HPDE6-E6E7 (cell line): Measurements from ENCODE around the gene OGDH.
"Not testable (repeated sequence)": the region's sequence is repeated elsewhere in the genome, so short reads cannot be mapped to it uniquely, and the experiment has no call there.

Experiments
- DNase-seq: peaks from one replicate; pipeline ENCODE4 v3.0.0; 2011; ENCODE audit warnings: missing footprints; ENCODE audit errors: extremely low spot score

The OGDH gene

GRCh38 chr7:44606341-44607140 lies at the start of gene OGDH:
Gene OGDH, plus strand, starts transcription at chr7:44606627. Its CDS starts 17,717 bp downstream, at chr7:44624344.
- DNase-seq = peak; percentile 98

- DNase-seq = no peak
These were observed 48.9 kb upstream of the OGDH start for GRCh38 chr7:44557485-44557884.

GRCh38 chr7:44559485-44559884 lies 46.9 kb upstream of the OGDH start:
- DNase-seq = no peak

GRCh38 chr7:44561481-44561880 lies 44.9 kb upstream of the OGDH start:
- no peak for DNase-seq

GRCh38 chr7:44561962-44562621 lies 44.3 kb upstream of the OGDH start:
- peak; percentile 69 for DNase-seq

- DNase-seq = not testable (repeated sequence)
These were observed 43.8 kb upstream of the OGDH start for GRCh38 chr7:44562622-44562962.

- DNase-seq = no peak
These were observed 43.2 kb upstream of the OGDH start for GRCh38 chr7:44563171-44563679.

GRCh38 chr7:44564606-44565005 lies 41.8 kb upstream of the OGDH start:
- DNase-seq = no peak

- DNase-seq = peak; percentile 54
These were observed 41.2 kb upstream of the OGDH start for GRCh38 chr7:44565097-44565794.

- DNase-seq = no peak
These were observed 40.5 kb upstream of the OGDH start for GRCh38 chr7:44565795-44566559.

- no peak for DNase-seq
These were observed 39.7 kb upstream of the OGDH start for GRCh38 chr7:44566680-44567079.

GRCh38 chr7:44567884-44568283 lies 38.5 kb upstream of the OGDH start:
- DNase-seq = no peak

GRCh38 chr7:44568771-44569560 lies 37.5 kb upstream of the OGDH start:
- no peak for DNase-seq

GRCh38 chr7:44569959-44570358 lies 36.5 kb upstream of the OGDH start:
- DNase-seq = no peak

- DNase-seq = no peak
These were observed 33.7 kb upstream of the OGDH start for GRCh38 chr7:44572771-44573170.

- DNase-seq = peak; percentile 85
These were observed 32.8 kb upstream of the OGDH start, which contains the start of gene DDX56 for GRCh38 chr7:44573464-44574286. Gene DDX56, minus strand, starts transcription at chr7:44573908. Its CDS starts 13 bp downstream, at chr7:44573895.

GRCh38 chr7:44574287-44574872 lies 32.0 kb upstream of the OGDH start:
- no peak for DNase-seq

GRCh38 chr7:44575054-44575453 lies 31.4 kb upstream of the OGDH start:
- DNase-seq = no peak

- no peak for DNase-seq
These were observed 30.2 kb upstream of the OGDH start for GRCh38 chr7:44576228-44576627.
